Esophagus squamous epithelium (tissue), 5 donors: ENCODE results near the gene GCLM. TPM values are rescaled to one million over a fixed set of nuclear protein-coding genes. Genes with fewer than 3 reads are reported as not detected.

Source experiments
- DNase-seq: peaks from one replicate; lab custom pipeline; 2025; lab: John Stamatoyannopoulos, UW
- H3K27ac ChIP-seq, 4 donors: fragments of 200-600 bp; sonication (generic); one replicate each; pipeline ENCODE4 v1.5.1; 2016 to 2019; ENCODE audit warnings: mild to moderate bottlenecking in 1 of 4
- H3K27me3 ChIP-seq, 4 donors: fragments of 200-600 bp; sonication (generic); 1 replicate in 3 of 4; 2 replicates in 1 of 4; pipeline versions ENCODE4 v1.5.1 to v1.6.0; 2017 to 2021; ENCODE audit warnings: antibody characterized with exemption in 1 of 4
- H3K36me3 ChIP-seq, 3 donors: fragments of 200-600 bp; sonication (generic); one replicate each; pipeline ENCODE4 v1.5.1; 2016 to 2019
- H3K4me1 ChIP-seq, 3 donors: fragments of 200-600 bp; sonication (generic); one replicate each; pipeline ENCODE4 v1.5.1; 2017 to 2019
- H3K4me3 ChIP-seq, 4 donors: fragments of 200-600 bp; sonication (generic); 1 replicate in 3 of 4; 2 replicates in 1 of 4; pipeline ENCODE4 v1.5.1; 2016 to 2019; ENCODE audit warnings: mild to moderate bottlenecking in 2 of 4, moderate library complexity in 1 of 4
- H3K9me3 ChIP-seq, 3 donors: fragments of 200-600 bp; sonication (generic); one replicate each; pipeline ENCODE4 v1.5.1; 2016 to 2019
- POLR2A ChIP-seq, 4 donors: fragments of 450-650 bp; IDR thresholded peaks; one replicate each; pipeline ENCODE4 v1.6.1; 2017; ENCODE audit warnings: antibody characterized with exemption in 4 of 4, mild to moderate bottlenecking in 4 of 4, moderate library complexity in 3 of 4
- WGBS, 2 donors: methylation state at CpG; one replicate each; pipeline ENCODE4 v1.1.5; 2018; 5-methylcytosine and 5-hydroxymethylcytosine counted together
- intact Hi-C: fragments of 100-400 bp; cut with DNase I; formaldehyde crosslinking; loops from one replicate; pipeline ENCODE4 v1.15.0; 2022
- total RNA-seq, 4 donors: library from RNA; depleted of rRNA; stranded (reverse); fragments of >200 nt; gene quantifications; one replicate each; pipeline ENCODE4 v1.1.0, GENCODE V29; 2016
- TF ChIP-seq, protein P1 (sequence below), 6 experiments: fragments of 450-650 bp in 4 of 6; fragments of 200-600 bp in 2 of 6; sonication (generic) in 2 of 6; IDR thresholded peaks; one replicate each; pipeline ENCODE4 v1.5.1; 2016 to 2019; ENCODE audit warnings: antibody characterized with exemption in 6 of 6, mild to moderate bottlenecking in 4 of 6, moderate library complexity in 4 of 6
- donor health status: DM: yes; HTN: yes; CAD: no.

The GCLM gene
- total RNA-seq, 4 donors from 2014 or later: 9.3 to 27.0 (median 20.5) TPM

DNA sequence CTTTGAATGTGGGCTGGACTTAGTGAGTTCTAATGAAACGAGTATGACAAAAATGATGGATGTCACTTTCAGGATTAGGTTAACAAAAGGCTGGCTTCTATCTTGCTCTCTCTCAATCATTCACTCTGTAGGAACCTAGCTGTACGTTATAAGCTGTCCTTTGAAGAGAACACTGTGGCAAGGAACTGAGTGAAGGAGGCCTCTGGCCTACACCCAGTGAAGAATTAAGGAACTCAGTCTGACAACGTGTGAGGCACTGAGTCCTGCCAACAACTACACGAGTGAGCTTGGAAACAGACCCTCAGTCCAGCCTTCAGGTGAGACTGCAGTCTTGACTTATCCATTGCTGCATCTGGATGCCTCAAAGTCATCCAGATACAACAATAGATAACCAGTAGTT, 27.0 kb downstream of the GCLM start:
- no peak for DNase-seq
- peaks cover 0 to 16% (median 0%) of the 10 kb centered on the region in 3 donors for H3K36me3 ChIP-seq
- H3K9me3 ChIP-seq: no peaks in the 10 kb centered on the region
- intact Hi-C loops: no loop called here
- H3K27ac ChIP-seq: no peak overlapping the region
- 55 to 65% methylated on average over 4 of the region's 4 CpGs for WGBS, 2 donors
- H3K4me1 ChIP-seq: peaks cover 9 to 23% (median 13%) of the 10 kb centered on the region in 3 donors
- no peak overlapping the region for H3K4me3 ChIP-seq
- TF ChIP-seq, protein P1, sequence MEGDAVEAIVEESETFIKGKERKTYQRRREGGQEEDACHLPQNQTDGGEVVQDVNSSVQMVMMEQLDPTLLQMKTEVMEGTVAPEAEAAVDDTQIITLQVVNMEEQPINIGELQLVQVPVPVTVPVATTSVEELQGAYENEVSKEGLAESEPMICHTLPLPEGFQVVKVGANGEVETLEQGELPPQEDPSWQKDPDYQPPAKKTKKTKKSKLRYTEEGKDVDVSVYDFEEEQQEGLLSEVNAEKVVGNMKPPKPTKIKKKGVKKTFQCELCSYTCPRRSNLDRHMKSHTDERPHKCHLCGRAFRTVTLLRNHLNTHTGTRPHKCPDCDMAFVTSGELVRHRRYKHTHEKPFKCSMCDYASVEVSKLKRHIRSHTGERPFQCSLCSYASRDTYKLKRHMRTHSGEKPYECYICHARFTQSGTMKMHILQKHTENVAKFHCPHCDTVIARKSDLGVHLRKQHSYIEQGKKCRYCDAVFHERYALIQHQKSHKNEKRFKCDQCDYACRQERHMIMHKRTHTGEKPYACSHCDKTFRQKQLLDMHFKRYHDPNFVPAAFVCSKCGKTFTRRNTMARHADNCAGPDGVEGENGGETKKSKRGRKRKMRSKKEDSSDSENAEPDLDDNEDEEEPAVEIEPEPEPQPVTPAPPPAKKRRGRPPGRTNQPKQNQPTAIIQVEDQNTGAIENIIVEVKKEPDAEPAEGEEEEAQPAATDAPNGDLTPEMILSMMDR (IDR thresholded peaks at IDR 0.05): no peak
- no peak for TF ChIP-seq POLR2A (IDR thresholded peaks at IDR 0.05)
- H3K27me3 ChIP-seq: no peaks in the 10 kb centered on the region

DNA sequence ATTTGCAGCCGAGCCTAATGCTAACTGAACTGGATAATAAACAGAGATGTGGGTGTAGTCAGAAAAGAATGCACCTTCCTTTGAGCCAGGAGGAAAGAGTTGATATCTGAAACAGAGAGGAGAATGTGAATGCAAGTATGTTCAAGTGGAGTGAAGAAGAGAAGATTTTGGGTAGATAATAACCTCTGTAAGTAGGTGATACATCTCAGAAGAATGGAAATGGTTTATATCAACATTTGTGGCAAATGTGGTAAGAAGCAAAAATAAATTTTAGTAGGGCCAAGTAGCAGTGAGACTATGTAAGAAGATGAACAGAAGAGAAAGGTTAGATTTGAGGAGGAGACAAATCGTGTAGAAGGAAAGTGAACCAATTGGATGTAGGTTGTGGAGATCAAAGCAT, 28.5 kb downstream of the GCLM start:
- H3K9me3 ChIP-seq: no peaks in the 10 kb centered on the region
- TF ChIP-seq, protein P1 (IDR thresholded peaks at IDR 0.05): no peak
- TF ChIP-seq POLR2A (IDR thresholded peaks at IDR 0.05): no peak
- no peak for DNase-seq
- H3K4me1 ChIP-seq: peaks cover 9 to 38% (median 25%) of the 10 kb centered on the region in 3 donors
- intact Hi-C loops: no loop called here
- H3K27ac ChIP-seq: no peak overlapping the region
- H3K27me3 ChIP-seq: no peaks in the 10 kb centered on the region
- H3K36me3 ChIP-seq: peaks cover 0 to 26% (median 0%) of the 10 kb centered on the region in 3 donors
- no peak overlapping the region for H3K4me3 ChIP-seq
- 79 to 93% methylated on average over 2 of the region's 2 CpGs for WGBS, 2 donors

DNA sequence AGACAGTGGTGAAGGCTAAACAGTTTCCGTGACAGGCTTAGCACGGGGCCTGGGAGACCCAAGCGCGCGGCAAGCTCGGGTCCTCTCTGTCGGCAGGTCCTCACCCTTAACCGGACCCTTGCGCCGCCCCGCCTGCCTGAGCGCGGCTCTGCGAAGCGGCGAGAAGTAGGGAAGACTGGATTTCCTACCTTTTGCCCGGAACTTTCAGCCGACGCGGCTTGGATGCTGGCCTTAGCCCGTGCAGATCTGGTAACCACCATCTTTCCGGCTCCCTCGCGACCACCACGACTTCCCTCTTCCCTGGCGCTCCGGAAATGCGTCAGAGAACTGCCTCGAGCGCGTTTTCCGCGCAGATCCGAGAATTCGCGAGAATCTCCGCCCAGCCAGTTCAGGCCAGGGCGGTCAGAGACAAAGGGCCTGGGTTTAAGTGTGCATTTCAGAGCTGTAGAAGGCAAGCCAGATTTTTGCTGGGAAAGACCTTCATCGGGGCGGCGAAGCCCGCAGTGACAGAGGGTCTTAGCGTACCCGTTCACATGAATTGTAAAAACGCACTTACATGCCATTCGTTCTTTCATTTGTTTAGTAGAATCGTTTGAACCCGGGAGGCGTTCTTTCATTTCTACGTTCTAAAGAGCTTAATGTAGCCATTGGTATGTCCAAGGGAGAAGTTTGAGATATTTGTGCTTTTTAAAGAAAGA, 30.2 kb downstream of the GCLM start, which contains the start of gene DNTTIP2:
DNTTIP2 (minus strand) TSS at position 318 of the 698 bp plus-strand sequence; CDS start at position 260, 58 bp downstream.
- intact Hi-C loops: no loop called here
- WGBS, 2 donors: 1 to 2% methylated on average over 19 to 37 of the region's 50 CpGs

DNA sequence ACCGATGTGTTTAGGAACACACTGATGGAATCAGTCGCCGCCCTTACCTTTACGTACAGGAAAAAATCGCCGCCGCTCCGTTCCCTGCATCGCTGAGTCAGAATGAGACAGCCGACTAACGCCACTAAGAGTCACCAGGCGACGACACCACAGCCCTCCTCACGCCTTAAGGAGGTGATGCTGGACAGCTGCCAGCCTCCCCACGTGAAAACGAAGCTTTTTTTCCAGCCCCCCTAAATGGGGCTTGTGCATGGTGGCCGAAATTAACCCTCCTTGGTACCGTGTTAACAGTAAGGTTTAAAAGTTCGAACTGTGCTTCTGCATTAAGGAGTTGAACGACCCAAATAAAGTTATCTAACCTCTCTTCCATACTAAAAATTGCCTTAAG, 30.7 kb downstream of the GCLM start:
- no peak for DNase-seq
- 0 to 1% methylated on average over 12 to 17 of the region's 20 CpGs for WGBS, 2 donors
- Histone ChIP-seq H3K4me3 (peak overlapping the region; percentile 66 to 96 (median 90)), H3K4me1 (peaks cover 9 to 40% (median 25%) of the 10 kb centered on the region in 3 donors), H3K27me3 (no peaks in the 10 kb centered on the region), H3K36me3 (peaks cover 0 to 47% (median 12%) of the 10 kb centered on the region in 3 donors), H3K9me3 (no peaks in the 10 kb centered on the region), H3K27ac (peak overlapping the region; percentile 90 to 96 (median 92))
- TF ChIP-seq, protein P1 (IDR thresholded peaks at IDR 0.05): no peak
- no peak for TF ChIP-seq POLR2A (IDR thresholded peaks at IDR 0.05)
- intact Hi-C loops: no loop called here

More for the DNA sequence above, 30.2 kb downstream of the GCLM start, which contains the start of gene DNTTIP2:
- TF ChIP-seq, protein P1 (IDR thresholded peaks at IDR 0.05): no peak
- peak in 3 of 4 donors; percentile 79 to 81 (median 81) for TF ChIP-seq POLR2A (IDR thresholded peaks at IDR 0.05)
- Histone ChIP-seq H3K36me3 (peaks cover 0 to 43% (median 12%) of the 10 kb centered on the region in 3 donors), H3K4me3 (peak within 1 kb of the TSS; percentile 66 to 96 (median 90)), H3K9me3 (no peaks in the 10 kb centered on the region), H3K27ac (peak within 1 kb of the TSS; percentile 90 to 96 (median 92)), H3K4me1 (peaks cover 9 to 40% (median 25%) of the 10 kb centered on the region in 3 donors), H3K27me3 (no peaks in the 10 kb centered on the region)
- DNase-seq: peak; percentile 40

DNA sequence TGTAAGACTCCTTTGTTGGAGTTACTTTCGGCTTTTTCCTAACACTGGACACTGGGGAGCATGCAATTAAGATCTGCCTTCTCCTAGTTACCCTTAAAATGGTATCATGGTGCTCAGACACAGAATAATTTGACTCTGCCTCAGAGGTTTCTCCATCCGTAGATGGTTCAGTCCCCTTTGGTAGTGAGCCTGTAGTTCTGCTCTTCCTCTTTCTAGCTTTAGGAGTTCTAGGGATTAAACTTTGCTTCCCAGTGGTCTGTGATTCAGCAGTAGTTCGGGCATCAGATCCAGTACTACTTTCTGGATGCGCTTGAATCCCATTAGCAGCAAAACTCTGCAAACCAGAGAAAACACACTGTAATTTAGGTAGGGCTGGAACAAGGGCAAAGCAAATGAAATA, 31.7 kb downstream of the GCLM start:
- Histone ChIP-seq H3K36me3 (peaks cover 0 to 52% (median 18%) of the 10 kb centered on the region in 3 donors), H3K27ac (peak overlapping the region in 3 of 4 donors; percentile 90 to 92 (median 91)), H3K4me3 (peak overlapping the region in 1 of 4 donors; percentile 66), H3K9me3 (no peaks in the 10 kb centered on the region), H3K4me1 (peaks cover 9 to 40% (median 25%) of the 10 kb centered on the region in 3 donors), H3K27me3 (no peaks in the 10 kb centered on the region)
- 86 to 88% methylated on average over 3 to 4 of the region's 4 CpGs for WGBS, 2 donors
- intact Hi-C loops: no loop called here
- DNase-seq: no peak
- TF ChIP-seq, protein P1 (IDR thresholded peaks at IDR 0.05): no peak
- TF ChIP-seq POLR2A (IDR thresholded peaks at IDR 0.05): no peak
